Body of pancreas (tissue), 4 donors: ENCODE measurements around the gene LRRC75A. TPM values are rescaled to one million over a fixed set of nuclear protein-coding genes. Genes with fewer than 3 reads are reported as not detected.
A peak's percentile ranks its signal among the peaks of the same experiment; 100 is the strongest.

Source experiments
- ATAC-seq: fragments of 150-250 bp; one replicate; pipeline ENCODE4 v1.9.1; 2016
- DNase-seq, 4 donors: peaks; one replicate each; pipeline ENCODE4 v3.0.0-alpha.2; 2019
- H3K27ac ChIP-seq, 4 donors: fragments of 200-600 bp; sonication (generic); 1 replicate in 3 of 4; 2 replicates in 1 of 4; pipeline versions ENCODE4 v1.5.1 to v1.6.1; 2016 to 2019; ENCODE audit warnings: mild to moderate bottlenecking in 1 of 4, mixed read lengths in 1 of 4, moderate library complexity in 1 of 4
- H3K27me3 ChIP-seq, 2 donors: fragments of 200-600 bp; sonication (generic); one replicate each; pipeline ENCODE4 v1.6.0; 2016; ENCODE audit warnings: mild to moderate bottlenecking in 1 of 2
- H3K36me3 ChIP-seq, 2 donors: fragments of 200-600 bp; sonication (generic); replicated peaks in 1 of 2; 2 replicates each; pipeline ENCODE4 v1.5.1; 2016; ENCODE audit warnings: low read depth in 2 of 2; ENCODE audit not compliant: insufficient read depth in 1 of 2
- H3K4me1 ChIP-seq: fragments of 200-600 bp; sonication (generic); one replicate; pipeline ENCODE4 v1.6.0; 2016
- H3K4me3 ChIP-seq, 2 donors: fragments of 200-600 bp; sonication (generic); 1 replicate in 1 of 2; 2 replicates in 1 of 2; pipeline ENCODE4 v1.5.1; 2016 to 2019
- H3K9me3 ChIP-seq, 3 donors: fragments of 200-600 bp; sonication (generic); 1 replicate in 2 of 3; 2 replicates in 1 of 3; pipeline ENCODE4 v1.5.1; 2016
- POLR2A ChIP-seq, 3 donors: fragments of 450-650 bp; IDR thresholded peaks; one replicate each; pipeline ENCODE4 v1.6.1; 2016; ENCODE audit warnings: antibody characterized with exemption in 3 of 3, mild to moderate bottlenecking in 2 of 3
- whole genome bisulfite sequencing, 2 donors: methylation state at CpG; one replicate each; pipeline ENCODE4 v1.1.5; 2017; 5-methylcytosine and 5-hydroxymethylcytosine counted together
- intact Hi-C: fragments of 100-400 bp; cut with DNase I; formaldehyde crosslinking; loops from one replicate; pipeline ENCODE4 v1.15.1; 2023
- total RNA-seq, 2 donors: library from RNA; depleted of rRNA; stranded (reverse); fragments of >200 nt; gene quantifications; one replicate each; pipeline ENCODE4 v1.1.0, GENCODE V29; 2016
- TF ChIP-seq, protein P1 (sequence below), 7 experiments: fragments of 450-650 bp in 4 of 7; fragments of 200-600 bp in 3 of 7; sonication (generic) in 3 of 7; IDR thresholded peaks; one replicate each; pipeline ENCODE4 v1.5.1; 2016 to 2019; ENCODE audit warnings: antibody characterized with exemption in 7 of 7

LRRC75A gene
- total RNA-seq, 2 donors from 2014 or later: 4.9 to 7.6 TPM

DNA sequence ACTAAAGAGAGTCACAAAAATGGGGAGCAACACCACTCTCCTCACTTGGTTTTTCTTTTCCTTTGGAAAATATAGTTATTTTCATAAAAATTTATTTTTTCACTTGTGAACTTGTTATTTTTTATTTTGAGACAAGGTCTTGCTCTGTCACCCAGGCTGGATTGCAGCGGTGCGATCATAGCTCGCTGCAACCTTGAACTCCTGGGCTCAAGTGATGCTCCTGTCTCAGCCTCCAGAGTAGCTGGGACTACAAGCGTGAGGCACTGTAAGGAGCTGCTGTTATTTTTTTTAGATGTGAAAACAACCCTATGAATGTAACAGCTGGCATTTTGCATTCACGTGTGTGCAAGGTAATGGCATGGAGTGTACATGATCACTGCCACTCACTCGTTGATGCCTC is 24.9 kb downstream of the LRRC75A start:
- no peak for DNase-seq
- ATAC-seq: no peak
- no peak overlapping the region for H3K4me3 ChIP-seq
- no peaks in the 10 kb centered on the region for H3K27me3 ChIP-seq
- 93 to 94% methylated on average over 6 of the region's 6 CpGs for WGBS, 2 donors
- peak overlapping the region in 1 of 4 donors; percentile 64 for H3K27ac ChIP-seq
- no peaks in the 10 kb centered on the region for H3K36me3 ChIP-seq
- no peaks in the 10 kb centered on the region for H3K9me3 ChIP-seq
- peaks cover 30% of the 10 kb centered on the region for H3K4me1 ChIP-seq
- TF ChIP-seq POLR2A (IDR thresholded peaks at IDR 0.05): no peak
- TF ChIP-seq, protein P1, sequence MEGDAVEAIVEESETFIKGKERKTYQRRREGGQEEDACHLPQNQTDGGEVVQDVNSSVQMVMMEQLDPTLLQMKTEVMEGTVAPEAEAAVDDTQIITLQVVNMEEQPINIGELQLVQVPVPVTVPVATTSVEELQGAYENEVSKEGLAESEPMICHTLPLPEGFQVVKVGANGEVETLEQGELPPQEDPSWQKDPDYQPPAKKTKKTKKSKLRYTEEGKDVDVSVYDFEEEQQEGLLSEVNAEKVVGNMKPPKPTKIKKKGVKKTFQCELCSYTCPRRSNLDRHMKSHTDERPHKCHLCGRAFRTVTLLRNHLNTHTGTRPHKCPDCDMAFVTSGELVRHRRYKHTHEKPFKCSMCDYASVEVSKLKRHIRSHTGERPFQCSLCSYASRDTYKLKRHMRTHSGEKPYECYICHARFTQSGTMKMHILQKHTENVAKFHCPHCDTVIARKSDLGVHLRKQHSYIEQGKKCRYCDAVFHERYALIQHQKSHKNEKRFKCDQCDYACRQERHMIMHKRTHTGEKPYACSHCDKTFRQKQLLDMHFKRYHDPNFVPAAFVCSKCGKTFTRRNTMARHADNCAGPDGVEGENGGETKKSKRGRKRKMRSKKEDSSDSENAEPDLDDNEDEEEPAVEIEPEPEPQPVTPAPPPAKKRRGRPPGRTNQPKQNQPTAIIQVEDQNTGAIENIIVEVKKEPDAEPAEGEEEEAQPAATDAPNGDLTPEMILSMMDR (IDR thresholded peaks at IDR 0.05): no peak
- intact Hi-C loops: no loop called here

DNA sequence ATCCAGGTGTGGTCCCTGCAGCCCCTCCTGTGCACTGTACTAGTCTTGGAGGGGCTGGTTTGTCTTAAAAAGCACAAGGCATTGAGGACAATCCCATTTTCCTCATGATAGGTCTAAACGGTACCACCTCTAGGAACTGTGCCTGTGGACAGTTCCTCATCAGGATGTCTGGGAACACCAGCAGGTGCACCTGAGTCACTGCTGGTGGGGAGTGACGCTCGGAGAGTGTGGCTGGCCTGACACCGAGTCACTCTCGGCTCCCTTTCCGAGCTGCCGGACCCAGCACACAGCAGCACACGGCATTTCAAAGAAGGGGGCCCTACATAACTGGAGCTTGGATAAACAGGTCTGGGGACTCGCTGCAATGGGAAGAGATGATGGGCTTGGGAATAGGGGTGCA is 25.6 kb downstream of the LRRC75A start:
- H3K27ac ChIP-seq: peak overlapping the region; percentile 62 to 72 (median 64)
- DNase-seq: peak; percentile 65 to 84 (median 77)
- 25 to 52% methylated on average over 9 of the region's 9 CpGs for WGBS, 2 donors

GRCh38 chr17:16465861-16466338 is 26.1 kb downstream of the LRRC75A start:
- peak in 3 of 4 donors; percentile 42 to 68 (median 60) for DNase-seq
- peak overlapping the region; percentile 62 to 72 (median 64) for H3K27ac ChIP-seq
- H3K9me3 ChIP-seq: no peaks in the 10 kb centered on the region
- ATAC-seq: peak; percentile 20
- intact Hi-C loops: no loop called here
- H3K36me3 ChIP-seq: no peaks in the 10 kb centered on the region
- no peak overlapping the region for H3K4me3 ChIP-seq
- TF ChIP-seq, protein P1 (IDR thresholded peaks at IDR 0.05): no peak
- no peak for TF ChIP-seq POLR2A (IDR thresholded peaks at IDR 0.05)
- 51 to 56% methylated on average over 3 to 4 of the region's 4 CpGs for WGBS, 2 donors
- H3K4me1 ChIP-seq: peaks cover 30% of the 10 kb centered on the region
- H3K27me3 ChIP-seq: no peaks in the 10 kb centered on the region

More for the DNA sequence above, 25.6 kb downstream of the LRRC75A start:
- TF ChIP-seq, protein P1 (IDR thresholded peaks at IDR 0.05): no peak
- TF ChIP-seq POLR2A (IDR thresholded peaks at IDR 0.05): no peak
- Histone ChIP-seq H3K4me3 (no peak overlapping the region), H3K4me1 (peaks cover 30% of the 10 kb centered on the region), H3K27me3 (no peaks in the 10 kb centered on the region), H3K9me3 (no peaks in the 10 kb centered on the region), H3K36me3 (no peaks in the 10 kb centered on the region)
- intact Hi-C loops: no loop called here
- ATAC-seq: peak; percentile 78

GRCh38 chr17:16465052-16465312 is 27.0 kb downstream of the LRRC75A start:
- ATAC-seq (no peak), DNase-seq (no peak)
- intact Hi-C loops: no loop called here
- H3K36me3 ChIP-seq: no peaks in the 10 kb centered on the region
- 97 to 100% methylated on average over 3 of the region's 3 CpGs for WGBS, 2 donors
- H3K27me3 ChIP-seq: no peaks in the 10 kb centered on the region
- H3K27ac ChIP-seq: no peak overlapping the region
- H3K9me3 ChIP-seq: no peaks in the 10 kb centered on the region
- H3K4me1 ChIP-seq: peaks cover 30% of the 10 kb centered on the region
- TF ChIP-seq, protein P1 (IDR thresholded peaks at IDR 0.05): no peak
- no peak for TF ChIP-seq POLR2A (IDR thresholded peaks at IDR 0.05)
- no peak overlapping the region for H3K4me3 ChIP-seq

- DNase-seq (no peak), ATAC-seq (no peak)
- peaks cover 30% of the 10 kb centered on the region for H3K4me1 ChIP-seq
- 83 to 93% methylated on average over 8 to 12 of the region's 12 CpGs for WGBS, 2 donors
- H3K4me3 ChIP-seq: no peak overlapping the region
- H3K9me3 ChIP-seq: no peaks in the 10 kb centered on the region
- no peaks in the 10 kb centered on the region for H3K27me3 ChIP-seq
- TF ChIP-seq, protein P1 (IDR thresholded peaks at IDR 0.05): no peak
- TF ChIP-seq POLR2A (IDR thresholded peaks at IDR 0.05): no peak
- no peaks in the 10 kb centered on the region for H3K36me3 ChIP-seq
- intact Hi-C loops: no loop called here
- H3K27ac ChIP-seq: peak overlapping the region in 1 of 4 donors; percentile 5
Observed at GRCh38 chr17:16464303-16465051, 27.5 kb downstream of the LRRC75A start.
